K562 (cell line): ENCODE measurements around the gene RAB2B. TPM values are rescaled to one million over a fixed set of nuclear protein-coding genes. Genes with fewer than 3 reads are reported as not detected.

ENCODE experiments used
- MTA3 ChIP-seq: fragments of 450-650 bp; formaldehyde crosslinking; IDR thresholded peaks from 2 replicates; pipeline ENCODE4 v1.6.1; 2017; ENCODE audit warnings: mild to moderate bottlenecking, borderline replicate concordance
- MYNN ChIP-seq, 2 experiments: sonication (generic); formaldehyde crosslinking in 1 of 2; IDR thresholded peaks; 2 replicates each; pipeline versions ENCODE4 v1.5.0 to v1.6.1; 2016 to 2020; ENCODE audit warnings: antibody characterized with exemption in 1 of 2, missing genetic modification reagents in 1 of 2
- NR3C1 ChIP-seq: sonication (generic); formaldehyde crosslinking; IDR thresholded peaks from 2 replicates; pipeline ENCODE4 v1.8.1; 2022; ENCODE audit warnings: missing genetic modification reagents
- ZNF280A ChIP-seq: fragments of 450-650 bp; IDR thresholded peaks from 2 replicates; pipeline ENCODE4 v1.6.1; 2018; ENCODE audit warnings: mild to moderate bottlenecking, low read depth; ENCODE audit not compliant: partially characterized antibody
- ZNF655 ChIP-seq: fragments of 250-450 bp; sonication (Bioruptor Pico); IDR thresholded peaks from 2 replicates; pipeline ENCODE4 v1.5.0; 2021
- polyA plus RNA-seq, 8 experiments: library from polyadenylated mRNA; depleted of rRNA in 4 of 8; stranded (reverse) in 5 of 8; unstranded in 3 of 8; fragments of >200 nt; fragmentation: Nextera tagmentation in 2 of 8; fragmentation: Illumina TruSeq in 1 of 8; extraction: Ambion mirVana in 2 of 8; extraction: Trizol in 1 of 8; gene quantifications; 2 replicates each; pipeline versions ENCODE4 v1.2.1 to v1.2.3, GENCODE V29; 2011 to 2014; ENCODE audit warnings: inconsistent platforms in 1 of 8, missing spikeins in 1 of 8
- total RNA-seq, 7 experiments: library from RNA; depleted of rRNA in 6 of 7; stranded (reverse); fragments of >200 nt in 6 of 7; fragmentation: Illumina TruSeq in 2 of 7; extraction: Trizol in 2 of 7; gene quantifications; 2 replicates each; pipeline versions ENCODE4 v1.2.1 to v1.2.3, GENCODE V29; 2011 to 2021; ENCODE audit warnings: low replicate concordance in 1 of 7
- TF ChIP-seq, protein P1 (sequence below): fragments of 450-650 bp; IDR thresholded peaks from 2 replicates; pipeline ENCODE4 v1.6.1; 2016; ENCODE audit warnings: mild to moderate bottlenecking

Gene RAB2B
- total and polyA plus RNA-seq, 9 of the 15 experiments (the other 6 are each of a cell fraction or from before 2014, with no cell fraction given): 4.6 to 19.8 (median 9.8) TPM

DNA sequence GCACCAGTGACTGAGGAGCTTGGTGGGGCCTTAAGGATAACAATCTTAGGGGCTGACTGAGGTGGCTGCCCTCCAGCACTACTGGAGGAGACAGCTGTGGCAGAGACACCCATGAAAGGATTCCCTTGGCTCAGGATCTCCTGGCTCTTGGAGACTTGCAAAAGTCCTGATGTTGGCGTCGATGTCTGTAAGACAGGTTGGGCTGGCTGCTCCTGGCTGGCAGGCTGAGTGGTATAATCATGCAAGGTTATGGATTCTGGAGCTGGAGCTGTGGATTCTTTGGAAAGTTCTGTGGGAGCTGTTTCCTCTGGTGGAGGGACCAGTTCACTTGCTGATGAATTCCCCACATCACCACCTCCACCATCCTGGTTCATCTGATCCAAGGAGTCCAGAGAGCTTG, 45.6 kb downstream of the RAB2B start (continued):
- TF ChIP-seq, protein P1, sequence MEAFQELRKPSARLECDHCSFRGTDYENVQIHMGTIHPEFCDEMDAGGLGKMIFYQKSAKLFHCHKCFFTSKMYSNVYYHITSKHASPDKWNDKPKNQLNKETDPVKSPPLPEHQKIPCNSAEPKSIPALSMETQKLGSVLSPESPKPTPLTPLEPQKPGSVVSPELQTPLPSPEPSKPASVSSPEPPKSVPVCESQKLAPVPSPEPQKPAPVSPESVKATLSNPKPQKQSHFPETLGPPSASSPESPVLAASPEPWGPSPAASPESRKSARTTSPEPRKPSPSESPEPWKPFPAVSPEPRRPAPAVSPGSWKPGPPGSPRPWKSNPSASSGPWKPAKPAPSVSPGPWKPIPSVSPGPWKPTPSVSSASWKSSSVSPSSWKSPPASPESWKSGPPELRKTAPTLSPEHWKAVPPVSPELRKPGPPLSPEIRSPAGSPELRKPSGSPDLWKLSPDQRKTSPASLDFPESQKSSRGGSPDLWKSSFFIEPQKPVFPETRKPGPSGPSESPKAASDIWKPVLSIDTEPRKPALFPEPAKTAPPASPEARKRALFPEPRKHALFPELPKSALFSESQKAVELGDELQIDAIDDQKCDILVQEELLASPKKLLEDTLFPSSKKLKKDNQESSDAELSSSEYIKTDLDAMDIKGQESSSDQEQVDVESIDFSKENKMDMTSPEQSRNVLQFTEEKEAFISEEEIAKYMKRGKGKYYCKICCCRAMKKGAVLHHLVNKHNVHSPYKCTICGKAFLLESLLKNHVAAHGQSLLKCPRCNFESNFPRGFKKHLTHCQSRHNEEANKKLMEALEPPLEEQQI: no peak
- TF ChIP-seq NR3C1 (CRISPR knock-in tag) (no peak), ZNF655 (CRISPR knock-in tag) (no peak), MTA3 (no peak), MYNN (IDR thresholded peaks at IDR 0.05) (no peak), MYNN (CRISPR knock-in tag; IDR thresholded peaks at IDR 0.05) (no peak), ZNF280A (no peak)
